Measurements from ENCODE around the gene FTO. TPM values are rescaled to one million over a fixed set of nuclear protein-coding genes. Genes with fewer than 3 reads are reported as not detected.

FTO gene
- total RNA-seq, 1 donor from 2014 or later = 67.7 TPM

DNA sequence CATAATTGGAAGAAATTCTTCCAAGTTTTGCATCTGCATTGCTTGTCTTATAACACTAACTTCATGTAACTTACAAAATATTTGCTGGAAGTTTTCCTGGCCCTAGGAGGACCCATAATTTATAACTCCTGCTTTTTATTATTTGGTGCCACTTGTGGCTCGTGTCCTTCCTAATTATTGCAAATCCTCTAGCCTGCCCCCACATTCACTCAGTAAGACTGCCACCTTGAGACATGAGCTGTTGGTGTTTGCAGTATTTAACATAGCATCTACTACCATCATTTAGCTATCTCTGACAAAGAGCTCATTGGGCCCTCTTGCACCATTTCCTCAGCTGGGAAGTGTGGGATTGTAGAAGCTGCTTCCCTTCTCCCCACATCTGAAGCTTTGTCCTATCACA is 49.5 kb downstream of the FTO start:
- intact Hi-C loops (cut with micrococcal nuclease) = no loop called here

DNA sequence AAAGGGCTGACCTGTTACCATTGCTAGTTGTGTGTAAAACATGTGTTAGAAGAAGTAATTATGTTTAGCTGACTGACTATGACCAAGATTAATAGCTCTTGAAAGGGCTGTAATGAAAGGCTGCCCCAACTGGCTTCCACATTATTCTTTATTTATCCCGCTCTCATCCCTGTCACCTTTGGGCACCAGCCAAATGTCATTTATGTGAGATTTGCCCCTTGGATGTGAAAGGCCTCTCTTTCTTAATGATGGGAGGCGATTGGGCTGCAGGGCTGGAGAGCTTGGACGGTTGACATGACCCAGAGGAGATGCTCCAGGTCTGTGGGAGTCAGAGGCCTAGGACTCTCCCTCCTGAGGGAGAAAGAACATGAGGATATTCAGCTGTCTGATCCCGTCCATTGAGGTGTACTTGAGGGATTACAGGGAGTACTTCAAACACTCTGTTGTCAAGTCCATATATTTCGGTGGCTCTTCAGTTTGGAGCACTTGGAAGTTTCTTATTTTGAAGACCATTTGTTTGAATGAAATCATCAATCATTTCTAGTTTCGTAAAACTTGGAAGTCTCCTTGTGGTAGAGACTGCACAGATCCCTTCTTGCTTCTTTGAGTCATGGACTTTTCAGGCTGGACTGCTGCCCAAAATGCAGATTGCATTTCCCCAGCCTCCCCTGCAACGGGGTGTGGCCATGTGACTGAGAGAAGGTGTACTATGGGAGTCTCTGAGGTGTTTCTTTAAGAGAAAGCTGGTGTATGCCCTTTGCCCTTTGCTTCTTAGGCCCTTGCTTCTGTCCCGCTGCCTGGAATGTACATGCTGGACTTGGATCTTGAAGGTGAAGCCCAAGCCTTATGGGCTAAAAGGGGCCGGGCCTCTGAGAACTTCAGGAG is 51.3 kb downstream of the FTO start:
- intact Hi-C loops (cut with micrococcal nuclease) = no loop called here

DNA sequence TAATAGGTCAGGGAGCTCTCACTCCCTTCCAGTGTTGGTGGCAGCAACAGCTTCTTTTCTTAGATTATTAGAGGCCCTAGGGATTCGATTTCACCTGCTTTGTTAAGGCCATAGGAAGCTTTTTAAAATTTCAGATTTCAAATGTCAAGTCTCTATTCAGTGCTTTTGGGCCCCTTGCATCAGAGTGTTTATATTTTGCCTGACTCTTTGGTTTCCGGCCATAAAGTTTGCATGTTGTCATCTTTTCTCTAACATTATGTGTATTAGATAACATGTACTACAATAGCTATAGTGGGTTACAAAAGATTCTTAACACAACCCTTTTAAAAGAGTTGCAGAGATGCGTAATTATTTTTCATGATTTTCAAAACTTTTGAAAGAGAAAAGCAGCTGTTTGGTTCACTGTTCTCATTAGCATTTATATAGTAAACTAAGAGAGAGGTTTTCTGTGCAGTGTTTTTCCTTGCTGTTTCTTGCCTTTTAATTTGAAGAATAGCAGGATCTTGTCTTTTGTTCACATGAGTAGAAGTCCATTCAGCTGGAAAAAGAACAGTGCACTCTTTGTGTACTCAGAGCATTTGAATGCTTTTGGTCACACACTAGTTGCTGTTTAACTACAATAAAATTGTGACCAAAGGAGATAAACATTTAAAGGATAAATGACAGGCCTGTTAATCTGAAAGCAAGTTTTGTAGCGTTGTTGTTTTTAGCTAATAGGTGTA is 52.5 kb downstream of the FTO start:
- intact Hi-C loops (cut with micrococcal nuclease) = no loop called here

DNA sequence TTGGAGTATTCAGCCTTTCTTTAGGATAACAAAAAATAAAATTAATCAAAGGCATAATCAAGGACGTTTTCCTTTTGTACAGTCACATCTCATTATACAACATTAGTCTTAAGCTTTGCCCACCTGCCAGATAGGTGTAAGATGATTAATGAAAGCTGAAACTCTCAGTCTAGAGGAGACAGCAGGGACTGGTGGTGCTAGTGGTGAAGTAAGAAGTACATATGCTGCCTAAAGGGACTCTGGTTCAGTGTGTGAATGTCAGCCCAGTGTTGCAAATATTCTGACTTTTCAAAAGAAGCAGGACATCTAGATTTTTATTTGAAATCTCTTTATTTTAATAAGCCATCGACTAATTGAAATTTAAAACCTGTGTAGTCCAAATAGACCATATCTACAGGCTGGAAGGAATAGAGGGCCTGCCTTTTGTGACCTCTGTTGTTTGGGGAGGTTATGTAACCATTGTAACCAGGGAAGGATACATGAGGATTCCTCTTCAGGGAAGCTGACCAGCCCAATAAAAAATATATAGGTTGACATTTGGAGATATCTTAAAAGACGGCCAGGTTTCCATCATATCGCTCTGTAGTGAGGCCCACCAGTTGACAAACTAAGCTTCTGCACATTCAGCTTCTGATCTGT is 54.1 kb downstream of the FTO start:
- intact Hi-C loops (cut with micrococcal nuclease) = no loop called here

DNA sequence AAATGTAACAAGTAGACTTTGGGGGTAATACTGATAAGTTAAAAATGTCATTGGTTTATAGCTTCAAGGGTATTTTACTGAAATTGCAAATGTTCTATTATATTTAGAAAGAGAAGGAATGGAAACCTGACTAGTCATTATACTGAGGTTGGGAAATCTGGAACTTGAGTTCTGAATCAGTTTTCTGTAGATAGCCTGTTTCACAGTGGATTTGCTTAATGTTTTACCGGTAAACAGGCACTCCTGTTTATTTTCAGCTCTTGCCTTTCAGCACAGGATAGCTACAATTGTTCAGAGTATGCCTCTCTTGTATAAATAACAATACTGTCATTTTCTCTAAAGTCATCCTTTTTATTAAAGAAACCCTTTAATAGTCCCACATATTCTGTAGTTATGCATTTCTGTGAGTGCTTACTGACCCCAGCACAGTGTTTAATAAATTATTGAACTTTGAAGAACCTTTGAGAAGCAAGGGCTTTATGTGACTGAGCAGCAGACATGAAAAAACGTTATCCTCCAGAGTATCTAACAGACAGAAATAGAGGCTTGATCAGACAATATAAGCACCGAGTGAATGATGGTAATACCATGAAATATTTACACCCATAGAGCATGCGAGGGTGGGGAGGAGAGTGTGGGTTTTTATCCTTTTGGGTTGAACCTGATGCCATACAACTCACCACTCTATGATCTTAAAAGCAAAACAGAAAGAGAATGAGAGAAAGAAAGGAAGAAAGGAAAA is 58.2 kb downstream of the FTO start:
- intact Hi-C loops (cut with micrococcal nuclease) = no loop called here

DNA sequence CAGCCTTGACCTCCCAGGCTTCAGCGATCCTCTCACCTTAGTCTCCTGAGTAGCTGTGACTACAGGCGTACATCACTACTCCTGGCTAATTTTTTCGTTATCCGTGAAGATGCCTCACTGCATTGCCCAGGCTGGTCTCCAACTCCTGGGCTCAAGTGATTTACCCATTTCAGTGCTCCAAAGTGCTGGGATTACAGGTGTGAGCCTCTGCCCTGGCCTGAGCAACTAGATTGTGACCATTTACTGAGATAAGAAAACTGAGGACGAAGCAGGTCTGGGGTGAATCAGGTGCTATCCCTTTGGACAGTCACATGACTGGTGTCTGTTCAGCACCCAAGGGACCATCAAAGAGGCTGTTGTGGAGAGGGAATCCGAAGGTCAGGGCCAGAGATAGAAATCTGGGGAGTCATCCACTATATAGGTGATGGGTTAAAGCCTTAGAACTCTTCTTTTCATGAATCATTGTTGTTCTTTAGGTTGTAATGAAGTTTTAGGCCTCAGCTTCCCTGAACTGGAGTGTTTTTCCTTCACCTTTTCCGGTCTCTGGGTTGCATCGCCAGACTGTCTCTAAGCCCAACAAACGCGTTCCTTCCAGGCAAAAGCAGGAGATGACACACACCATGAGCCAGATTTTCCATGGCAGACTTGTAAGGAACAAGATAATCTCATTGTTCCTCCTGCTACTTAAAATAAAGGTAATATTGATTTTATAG is 62.5 kb downstream of the FTO start:
- intact Hi-C loops (cut with micrococcal nuclease) = no loop called here

DNA sequence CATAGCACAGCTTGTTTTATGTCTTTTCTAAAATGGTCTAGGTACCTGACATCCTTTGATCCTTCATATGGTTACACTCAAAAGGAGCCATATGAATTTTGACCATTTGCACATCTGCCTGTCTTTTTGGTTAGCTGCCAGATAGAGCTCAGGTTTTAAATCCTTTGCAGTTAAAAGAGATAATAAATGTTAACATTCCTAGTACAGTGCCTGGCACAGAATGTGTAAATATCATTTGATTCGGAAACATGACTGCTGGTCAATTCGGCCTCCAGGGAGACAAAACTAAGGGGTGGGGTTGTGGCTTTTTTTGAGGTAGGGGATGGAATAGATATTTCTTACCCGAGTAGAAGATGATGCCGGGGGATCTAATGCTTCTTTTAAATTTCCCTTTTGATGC is 64.2 kb downstream of the FTO start:
- intact Hi-C loops (cut with micrococcal nuclease) = no loop called here

DNA sequence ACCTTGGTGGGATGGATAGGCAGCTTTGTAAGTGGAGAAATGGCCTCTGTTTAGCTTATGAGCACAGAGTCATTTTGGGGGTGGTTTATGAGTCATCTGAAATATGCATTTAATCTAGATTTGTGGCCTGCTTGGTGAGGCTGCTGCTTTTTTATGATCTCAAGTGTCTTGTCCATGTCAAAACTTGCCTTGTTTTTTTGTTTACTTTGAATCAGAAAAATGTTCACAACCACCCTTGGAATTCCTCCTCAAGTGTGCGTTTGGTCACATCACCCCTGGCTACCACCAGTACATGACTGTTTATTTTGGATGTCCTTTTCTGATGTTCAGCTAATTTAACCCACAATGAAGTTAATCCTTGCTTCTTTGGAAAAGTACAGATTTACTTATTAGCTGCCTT is 64.6 kb downstream of the FTO start:
- intact Hi-C loops (cut with micrococcal nuclease) = no loop called here

DNA sequence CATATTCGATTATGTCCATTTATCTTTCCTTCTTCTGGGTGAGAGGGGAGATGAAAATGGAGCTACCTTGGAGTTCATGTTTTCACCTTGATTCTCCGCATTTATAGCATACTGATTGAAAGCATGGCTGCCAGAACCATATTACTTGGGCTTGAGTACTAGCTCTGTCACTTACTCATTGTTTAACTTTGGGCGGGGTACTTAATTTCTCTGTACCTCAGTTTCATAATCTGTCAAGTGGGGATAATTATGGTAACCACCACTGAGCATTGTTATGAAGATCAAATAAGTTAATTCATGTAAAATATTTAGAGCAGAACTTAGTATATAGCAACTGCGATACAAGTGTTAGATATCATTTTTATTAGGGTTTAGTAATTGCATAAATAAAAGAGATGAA is 65.2 kb downstream of the FTO start:
- intact Hi-C loops (cut with micrococcal nuclease) = no loop called here

DNA sequence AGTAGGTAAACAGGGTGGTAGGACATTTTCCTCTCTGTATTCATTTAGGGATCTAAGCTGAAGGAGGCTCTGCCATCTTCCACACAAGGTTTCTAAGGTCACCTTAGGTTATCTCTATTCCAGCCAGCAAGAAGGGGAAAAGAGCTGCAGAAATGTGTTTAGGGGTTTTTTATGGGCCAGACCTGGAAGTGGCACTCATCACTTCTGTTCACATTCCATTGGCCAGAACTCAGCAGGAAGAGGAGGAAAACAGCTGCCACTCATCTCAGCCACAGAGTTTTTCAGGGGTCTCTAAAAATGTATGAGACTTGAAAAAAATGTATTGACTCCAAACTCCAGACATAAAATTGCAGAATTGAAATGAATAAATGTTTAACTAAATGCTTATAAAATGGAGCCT is 65.8 kb downstream of the FTO start:
- intact Hi-C loops (cut with micrococcal nuclease) = no loop called here

DNA sequence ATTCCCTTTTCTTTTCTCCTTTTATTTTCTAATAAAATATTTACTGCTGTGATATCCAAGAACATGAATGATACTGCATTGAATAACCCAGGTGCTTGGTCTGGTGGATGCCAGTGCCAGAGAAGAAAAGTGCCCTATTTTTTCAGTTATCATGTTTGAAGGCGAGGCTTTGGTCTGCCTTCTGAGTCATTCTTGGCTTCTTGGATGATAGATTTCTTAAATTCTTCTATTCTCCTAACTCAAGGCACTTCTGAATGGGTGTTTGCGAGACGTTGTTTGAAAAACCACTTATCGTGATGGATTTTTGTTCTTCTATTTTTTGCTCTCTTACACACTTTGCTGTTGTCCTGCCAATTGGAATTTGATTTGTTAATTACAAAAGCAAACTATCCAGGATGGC is 66.7 kb downstream of the FTO start:
- intact Hi-C loops (cut with micrococcal nuclease) = no loop called here

DNA sequence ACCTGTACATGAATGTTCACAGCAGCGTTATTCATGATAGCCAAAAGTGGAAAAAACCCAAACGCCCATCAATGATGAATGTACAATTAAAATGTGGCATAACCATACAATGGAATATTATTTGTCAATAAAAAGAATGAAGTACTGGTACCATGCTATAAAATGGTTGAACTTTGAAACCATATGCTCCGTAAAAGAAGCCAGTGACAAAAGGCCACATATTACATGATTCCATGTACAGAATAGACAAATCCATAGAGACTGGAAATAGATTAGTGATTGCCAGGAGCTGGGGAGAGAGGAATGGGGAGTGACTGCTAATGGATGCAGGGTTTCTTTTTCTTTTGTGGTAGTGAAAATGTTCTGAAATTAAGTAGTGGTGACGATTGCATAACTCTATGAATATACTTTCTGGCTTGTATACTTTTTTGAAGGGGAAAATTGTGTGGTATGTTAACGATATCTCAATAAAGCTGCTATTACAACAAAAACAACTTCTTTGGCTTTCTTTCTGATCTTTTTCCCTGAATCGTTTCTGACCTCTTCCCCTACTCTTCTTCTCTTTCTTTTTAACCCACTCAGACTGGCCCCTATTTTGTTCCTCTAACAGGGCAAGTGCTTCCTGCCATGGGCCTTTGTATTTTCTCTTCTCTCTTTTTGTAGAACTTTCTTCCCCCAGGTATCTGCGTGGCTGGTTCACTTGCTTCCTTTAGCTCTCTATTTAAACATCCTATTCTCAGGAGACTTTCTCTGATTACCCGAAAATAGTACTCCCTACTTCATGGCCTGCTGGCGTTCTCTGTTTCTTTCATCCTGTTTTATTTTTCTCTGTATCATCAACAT is 67.9 kb downstream of the FTO start:
- intact Hi-C loops (cut with micrococcal nuclease) = loop anchor here (2.0 kb wide), 2 partner anchors 175 to 511 kb away; no protein-coding TSS in a partner anchor

DNA sequence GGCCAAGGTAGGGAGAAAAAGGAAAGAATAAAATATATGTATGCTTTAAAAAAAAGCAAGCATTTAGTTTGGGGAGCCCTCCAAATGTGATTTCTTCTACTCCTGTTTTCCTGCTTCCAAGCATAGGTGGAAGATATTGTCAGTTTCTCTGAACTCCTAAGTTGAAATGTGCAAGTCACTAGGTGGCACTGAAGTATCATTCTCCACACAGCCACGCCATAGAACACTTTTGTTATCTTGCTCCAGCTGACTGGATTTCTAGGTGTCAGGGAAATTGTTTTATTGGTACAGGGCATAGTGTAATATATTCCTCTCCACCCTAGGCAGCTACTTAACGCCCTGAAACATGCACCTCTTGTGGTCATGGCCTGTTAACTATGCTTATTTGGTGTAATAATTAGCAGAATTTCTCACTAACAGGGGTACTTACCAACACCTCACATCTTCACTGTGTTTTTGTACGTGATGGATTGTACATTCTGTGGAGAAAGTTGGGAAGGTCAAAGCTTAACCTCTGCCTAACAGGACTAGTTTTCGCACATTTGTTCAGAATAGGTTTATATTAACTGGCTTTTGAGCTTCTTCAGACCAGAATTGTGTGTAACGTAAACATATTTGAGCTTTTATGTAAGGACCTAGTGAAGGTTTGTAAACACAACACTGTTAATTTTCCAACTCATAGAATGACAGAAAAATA is 69.3 kb downstream of the FTO start:
- intact Hi-C loops (cut with micrococcal nuclease) = loop anchor here (1.0 to 2.0 kb wide), 4 partner anchors 119 to 1184 kb away; no protein-coding TSS in a partner anchor

DNA sequence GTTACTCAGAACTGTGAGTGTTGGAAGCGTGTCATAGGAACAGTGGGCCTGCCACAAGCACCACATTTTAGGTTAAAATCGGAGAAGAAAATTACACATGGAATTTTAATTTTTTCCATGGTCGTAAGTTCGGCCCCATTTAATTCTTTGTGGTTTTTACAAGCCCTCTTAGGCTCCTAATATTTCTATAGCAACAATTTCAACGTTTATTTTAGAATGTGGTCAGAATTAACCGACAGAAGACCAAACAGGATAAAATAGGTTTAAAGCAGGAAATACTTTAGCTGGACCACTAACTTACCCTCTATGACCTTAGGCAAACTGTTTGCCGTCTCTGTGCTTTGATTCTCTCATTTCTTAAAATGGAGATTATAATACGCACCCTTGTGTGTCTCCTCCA is 69.9 kb downstream of the FTO start:
- intact Hi-C loops (cut with micrococcal nuclease) = loop anchor here (1.0 to 2.0 kb wide), 5 partner anchors 118 to 1485 kb away; no protein-coding TSS in a partner anchor

DNA sequence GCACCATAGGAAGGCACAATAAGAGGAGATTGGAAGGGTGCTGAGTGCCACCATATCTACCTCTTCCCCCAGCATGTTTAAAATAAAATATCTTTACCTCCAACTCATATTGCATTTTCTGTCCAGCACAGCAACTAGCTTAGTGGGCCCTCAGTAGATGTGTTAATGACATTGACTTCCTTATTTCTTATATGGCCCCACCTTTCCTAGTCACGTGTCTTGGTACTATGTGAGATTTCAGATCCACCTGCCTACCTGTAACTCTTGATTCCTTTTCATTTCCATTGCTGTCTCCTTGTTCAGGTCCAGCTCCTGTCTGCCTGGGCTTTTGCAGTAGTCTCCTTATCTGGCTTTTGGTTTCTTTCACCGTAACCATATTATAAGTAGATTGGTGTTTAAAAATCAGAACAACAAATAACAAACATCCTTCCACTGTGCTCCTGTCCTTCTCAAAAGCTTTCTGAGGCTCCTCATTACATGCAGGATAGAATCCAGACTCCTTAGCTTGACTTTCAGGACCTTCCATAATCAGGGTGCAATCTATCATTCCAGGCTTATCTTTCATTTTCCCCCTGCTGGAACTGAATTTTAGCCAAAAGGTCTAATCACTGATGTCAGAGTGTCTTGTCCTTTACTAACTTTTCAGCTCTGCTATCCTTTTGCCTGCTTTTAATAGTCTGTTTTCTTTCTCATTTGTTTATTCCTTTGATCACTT is 71.3 kb downstream of the FTO start:
- intact Hi-C loops (cut with micrococcal nuclease) = loop anchor here (2.0 kb wide), 1 partner anchor 1484 kb away; no protein-coding TSS in a partner anchor

DNA sequence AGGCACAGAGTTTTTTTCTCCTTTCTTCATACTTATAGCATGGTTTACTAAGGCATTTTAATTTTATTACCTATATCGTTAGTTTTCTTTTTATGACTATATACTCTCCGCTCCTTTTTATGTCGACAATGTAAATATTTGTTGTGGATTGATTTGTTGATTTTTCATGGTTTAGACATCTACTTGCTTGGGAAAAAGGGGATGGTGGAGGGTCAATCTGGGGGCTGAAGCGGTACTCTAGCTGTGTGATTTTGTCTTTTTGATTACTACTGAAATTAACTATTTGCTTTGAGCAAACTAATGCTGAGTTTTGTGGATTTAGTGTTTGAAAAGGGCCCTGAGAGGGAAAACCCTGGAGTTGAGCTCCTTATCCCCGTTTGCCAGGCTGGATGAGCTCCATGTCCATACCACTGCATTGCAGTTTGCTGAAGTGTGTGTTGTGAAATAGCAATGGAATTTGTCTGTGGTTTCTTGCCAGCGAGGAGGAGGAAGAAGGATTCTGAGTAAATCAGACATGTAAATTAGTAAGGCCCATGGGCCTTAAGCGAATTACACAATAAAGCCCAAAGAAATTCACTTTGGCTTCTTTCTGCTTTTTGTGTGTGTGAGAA is 72.0 kb downstream of the FTO start:
- intact Hi-C loops (cut with micrococcal nuclease) = loop anchor here (2.0 kb wide), 1 partner anchor 1483 kb away; no protein-coding TSS in a partner anchor

DNA sequence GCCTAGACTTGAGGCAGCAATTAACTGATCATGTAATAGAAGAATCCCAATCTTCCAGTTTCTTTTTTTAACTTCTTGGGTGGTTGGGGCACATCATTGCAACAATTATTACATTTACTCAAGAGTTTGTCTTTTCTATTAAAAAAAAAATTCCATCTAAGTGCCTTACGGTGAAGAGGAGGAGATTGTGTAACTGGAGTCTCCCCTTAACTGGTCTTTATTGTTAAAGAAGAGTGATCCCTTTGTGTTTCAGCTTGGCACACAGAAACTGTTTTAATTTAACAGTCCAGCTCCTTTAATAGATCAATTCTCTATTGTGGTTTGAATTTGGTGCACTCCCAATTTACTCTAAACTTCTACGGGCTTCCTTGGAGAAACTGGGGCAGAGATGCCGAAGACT is 75.2 kb downstream of the FTO start:
- intact Hi-C loops (cut with micrococcal nuclease) = no loop called here

DNA sequence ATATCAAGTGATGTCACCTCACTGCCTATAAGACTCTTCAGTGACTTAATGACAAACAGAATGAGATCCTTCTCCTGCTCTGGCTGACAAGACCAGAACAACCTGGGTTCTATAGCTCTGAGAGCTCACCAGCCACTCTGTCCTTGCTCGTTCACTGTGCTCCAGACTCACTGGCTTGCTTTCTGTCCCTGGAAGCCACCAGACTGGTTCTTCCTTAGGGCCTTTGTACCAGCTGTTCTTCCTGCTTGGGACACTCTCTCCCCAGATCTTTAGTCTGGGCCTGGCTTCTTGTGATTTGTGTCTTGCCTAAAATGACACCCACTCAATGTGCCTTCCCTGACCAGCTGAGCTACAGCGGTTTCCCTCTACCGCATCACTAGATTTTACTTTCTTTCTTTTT is 76.1 kb downstream of the FTO start:
- intact Hi-C loops (cut with micrococcal nuclease) = no loop called here
